Measurements from ENCODE around the gene OLFML2B.

The OLFML2B gene

DNA sequence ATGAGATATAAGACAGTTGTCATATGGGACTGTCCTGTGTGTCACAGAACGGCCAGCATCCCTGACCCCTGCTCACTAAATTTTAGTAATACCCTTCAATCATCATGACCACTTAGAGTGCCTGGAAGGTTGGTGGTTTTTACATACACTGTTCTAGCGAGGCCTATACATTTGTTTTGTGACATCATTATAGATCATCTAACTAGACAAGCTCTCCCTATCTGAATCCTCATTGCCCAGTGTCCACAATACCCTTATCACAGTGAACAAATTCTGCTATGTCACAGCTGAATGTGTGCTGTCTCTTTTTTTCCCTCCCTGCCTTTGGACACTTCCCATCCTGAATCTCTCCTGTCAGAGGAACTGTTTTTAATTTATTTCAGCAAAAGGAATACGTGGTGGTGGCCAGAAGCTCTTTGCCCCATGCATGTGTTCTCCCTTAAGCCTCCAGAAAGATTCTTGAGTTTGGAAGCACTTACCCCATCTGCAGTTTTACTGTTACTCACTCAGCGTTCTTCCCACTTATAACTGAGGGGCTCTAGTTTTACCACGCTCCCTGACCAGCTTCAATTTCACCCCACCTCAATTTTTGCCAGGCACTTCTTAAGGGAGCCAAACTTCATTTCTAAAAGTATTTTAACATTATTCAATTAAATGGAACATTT, 70.3 kb downstream of the OLFML2B start:
- TF ChIP-seq, protein P1, sequence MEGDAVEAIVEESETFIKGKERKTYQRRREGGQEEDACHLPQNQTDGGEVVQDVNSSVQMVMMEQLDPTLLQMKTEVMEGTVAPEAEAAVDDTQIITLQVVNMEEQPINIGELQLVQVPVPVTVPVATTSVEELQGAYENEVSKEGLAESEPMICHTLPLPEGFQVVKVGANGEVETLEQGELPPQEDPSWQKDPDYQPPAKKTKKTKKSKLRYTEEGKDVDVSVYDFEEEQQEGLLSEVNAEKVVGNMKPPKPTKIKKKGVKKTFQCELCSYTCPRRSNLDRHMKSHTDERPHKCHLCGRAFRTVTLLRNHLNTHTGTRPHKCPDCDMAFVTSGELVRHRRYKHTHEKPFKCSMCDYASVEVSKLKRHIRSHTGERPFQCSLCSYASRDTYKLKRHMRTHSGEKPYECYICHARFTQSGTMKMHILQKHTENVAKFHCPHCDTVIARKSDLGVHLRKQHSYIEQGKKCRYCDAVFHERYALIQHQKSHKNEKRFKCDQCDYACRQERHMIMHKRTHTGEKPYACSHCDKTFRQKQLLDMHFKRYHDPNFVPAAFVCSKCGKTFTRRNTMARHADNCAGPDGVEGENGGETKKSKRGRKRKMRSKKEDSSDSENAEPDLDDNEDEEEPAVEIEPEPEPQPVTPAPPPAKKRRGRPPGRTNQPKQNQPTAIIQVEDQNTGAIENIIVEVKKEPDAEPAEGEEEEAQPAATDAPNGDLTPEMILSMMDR (IDR thresholded peaks at IDR 0.05; ENCODE audit: control extremely low read depth, extremely low read depth, low read depth, missing control alignments): no peak
- CTCF ChIA-PET: interaction anchor here (1.1 to 1.4 kb wide), 2 partner anchors 9 to 83 kb away, joined by 4 read pairs; no protein-coding TSS in a partner anchor
- POLR2A ChIA-PET: no interaction called here
- DNase-seq (ENCODE audit: extremely low spot score): no peak

DNA sequence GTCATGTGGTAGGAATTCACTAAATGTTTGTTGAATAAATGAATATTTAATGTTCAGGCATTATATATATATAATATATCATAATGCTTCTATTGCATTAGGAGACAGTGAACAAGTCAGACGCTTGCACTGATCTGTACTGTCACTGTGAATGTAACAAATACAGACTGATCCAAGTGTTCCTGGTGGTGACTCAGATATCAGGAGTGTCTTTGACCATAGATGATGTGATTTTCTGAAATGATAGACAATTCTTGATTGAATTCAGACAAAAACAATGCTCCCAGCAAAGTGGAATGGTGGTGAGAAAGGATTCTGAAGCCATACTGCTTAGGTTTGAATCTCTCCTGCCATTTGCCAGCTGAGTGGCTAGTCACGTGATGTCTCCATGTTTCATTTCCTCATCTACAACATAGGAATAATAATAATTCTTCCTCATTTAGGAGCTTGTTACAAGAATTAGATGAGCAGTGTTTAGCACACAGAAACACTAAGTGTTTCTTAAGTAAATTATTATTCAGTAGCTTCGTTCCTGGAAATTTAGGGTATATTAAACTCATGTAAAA, 71.0 kb downstream of the OLFML2B start:
- no peak for DNase-seq (ENCODE audit: extremely low spot score)
- ChIA-PET POLR2A (no interaction called here), CTCF (interaction anchor here (1.1 to 1.4 kb wide), 2 partner anchors 8 to 84 kb away, joined by 4 read pairs; no protein-coding TSS in a partner anchor)
- TF ChIP-seq, protein P1 (IDR thresholded peaks at IDR 0.05; ENCODE audit: control extremely low read depth, extremely low read depth, low read depth, missing control alignments): no peak

DNA sequence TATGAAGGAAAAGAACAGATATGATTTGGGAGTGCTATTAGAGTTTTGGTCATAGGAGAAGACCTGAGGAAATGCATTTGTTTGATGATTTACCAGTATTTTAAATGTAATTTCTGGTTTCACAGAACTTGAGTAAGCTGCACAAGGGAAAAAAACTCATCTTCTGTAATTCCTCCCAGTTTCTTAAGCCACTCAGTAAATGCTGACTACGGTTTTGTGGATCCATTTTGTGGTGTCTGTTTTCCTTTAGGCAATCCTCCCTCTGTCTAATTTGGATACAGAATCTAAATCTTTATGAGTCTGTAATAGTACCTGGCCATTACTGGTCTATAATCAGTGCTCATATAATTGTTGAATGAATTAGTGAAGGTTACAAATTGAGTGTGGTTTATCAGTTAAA, 72.0 kb downstream of the OLFML2B start:
- ChIA-PET POLR2A (no interaction called here), CTCF (interaction anchor here (1.4 kb wide), 1 partner anchor 85 kb away, joined by 4 read pairs; no protein-coding TSS in a partner anchor)
- DNase-seq (ENCODE audit: extremely low spot score): no peak
- TF ChIP-seq, protein P1 (IDR thresholded peaks at IDR 0.05; ENCODE audit: control extremely low read depth, extremely low read depth, low read depth, missing control alignments): no peak

DNA sequence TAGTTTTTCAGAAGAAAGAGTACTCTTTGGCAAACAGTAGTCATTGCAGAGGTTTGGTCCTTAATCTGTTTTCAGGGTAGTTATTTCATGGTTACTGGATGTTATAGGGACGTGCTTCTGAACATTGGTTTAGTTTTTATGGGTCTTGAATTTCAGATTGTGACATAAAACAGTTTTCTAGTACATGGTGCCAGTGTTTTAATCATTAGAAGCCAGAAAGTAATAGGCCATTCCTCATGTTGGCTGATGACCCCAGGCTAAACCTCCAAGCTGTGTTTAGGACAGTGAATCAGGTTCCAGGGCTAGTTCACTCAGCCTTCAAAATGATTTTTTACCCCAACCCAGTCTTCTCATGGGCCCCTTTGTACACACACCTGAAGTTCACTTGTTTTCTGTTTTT, 73.3 kb downstream of the OLFML2B start:
- CTCF ChIA-PET: no interaction called here
- no peak for DNase-seq (ENCODE audit: extremely low spot score)
- TF ChIP-seq, protein P1 (IDR thresholded peaks at IDR 0.05; ENCODE audit: control extremely low read depth, extremely low read depth, low read depth, missing control alignments): no peak
- POLR2A ChIA-PET: no interaction called here

DNA sequence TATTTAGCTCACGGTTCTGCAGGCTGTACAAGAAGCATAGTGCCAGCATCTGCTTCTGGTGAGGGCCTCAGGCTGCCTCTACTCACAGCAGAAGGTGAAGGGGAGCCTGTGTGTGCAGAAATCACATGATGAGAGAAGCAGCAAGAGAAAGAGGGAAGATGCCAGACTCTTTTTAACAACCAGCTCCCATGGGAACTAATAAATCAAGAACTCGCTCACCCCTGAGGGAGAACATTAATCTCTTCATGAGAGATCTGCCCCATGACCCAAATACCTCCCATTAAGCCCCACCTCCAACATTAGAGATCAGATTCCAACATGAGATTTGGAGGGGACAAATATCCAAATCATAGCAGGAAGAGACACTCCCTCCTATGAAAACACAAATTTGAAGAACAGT, 74.1 kb downstream of the OLFML2B start:
- POLR2A ChIA-PET: no interaction called here
- TF ChIP-seq, protein P1 (IDR thresholded peaks at IDR 0.05; ENCODE audit: control extremely low read depth, extremely low read depth, low read depth, missing control alignments): no peak
- CTCF ChIA-PET: no interaction called here
- no peak for DNase-seq (ENCODE audit: extremely low spot score)

DNA sequence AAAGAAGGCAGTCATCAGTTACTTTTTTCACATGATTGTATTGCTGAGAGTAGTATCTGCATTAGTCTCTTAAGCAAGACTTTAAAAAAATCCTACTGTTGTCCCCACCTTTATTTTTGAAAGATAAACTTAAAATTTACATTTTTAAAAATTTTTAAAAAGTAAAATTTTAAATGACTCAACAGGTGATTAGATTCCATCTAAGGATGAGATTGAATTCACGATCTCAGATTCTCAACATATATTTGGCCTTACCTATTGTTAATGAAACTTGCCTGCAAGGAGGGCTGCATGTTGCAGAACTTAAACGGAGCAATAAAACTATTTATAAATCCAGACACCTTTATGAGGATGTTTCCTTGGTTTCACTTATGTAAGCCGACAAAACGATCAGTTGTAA, 75.2 kb downstream of the OLFML2B start:
- POLR2A ChIA-PET: no interaction called here
- CTCF ChIA-PET: no interaction called here
- DNase-seq (ENCODE audit: extremely low spot score): no peak
- TF ChIP-seq, protein P1 (IDR thresholded peaks at IDR 0.05; ENCODE audit: control extremely low read depth, extremely low read depth, low read depth, missing control alignments): no peak
